NT2/D1 (cell line): ENCODE data around the gene ATG10.

Experiments
- SUZ12 ChIP-seq: IDR thresholded peaks from 2 replicates; pipeline ENCODE4 v1.6.1; 2011; ENCODE audit not compliant: insufficient read length, insufficient read depth; ENCODE audit errors: extremely low read depth
- YY1 ChIP-seq: IDR thresholded peaks from 2 replicates; pipeline ENCODE4 v1.6.1; 2011; ENCODE audit not compliant: insufficient read length, insufficient read depth
- ZNF274 ChIP-seq: IDR thresholded peaks from 2 replicates; pipeline ENCODE4 v1.6.1; 2011; ENCODE audit warnings: mild to moderate bottlenecking, low read depth, low read length

- TF ChIP-seq ZNF274: no peak
- TF ChIP-seq YY1: no peak
- TF ChIP-seq SUZ12: no peak
These were observed 190.8 kb downstream of the ATG10 start for GRCh38 chr5:82162573-82162972.
